Hepatocyte (in vitro differentiated cells): ENCODE data around the gene TSPAN33. TPM values are rescaled to one million over a fixed set of nuclear protein-coding genes. Genes with fewer than 3 reads are reported as not detected.
"Not testable (repeated sequence)": the region's sequence is repeated elsewhere in the genome, so short reads cannot be mapped to it uniquely, and the experiment has no call there.

ENCODE experiments used
- DNase-seq: peaks from one replicate; pipeline ENCODE4 v3.0.0-alpha.2; 2016; ENCODE audit warnings: low spot score
- H2AFZ ChIP-seq: fragments of 200-600 bp; sonication (generic); 2 replicates; pipeline ENCODE4 v1.6.0; 2016; ENCODE audit warnings: antibody characterized with exemption, mild to moderate bottlenecking
- H3K27ac ChIP-seq: fragments of 200-600 bp; sonication (generic); 2 replicates; pipeline ENCODE4 v1.5.1; 2016; ENCODE audit warnings: mild to moderate bottlenecking
- H3K27me3 ChIP-seq: fragments of 200-600 bp; sonication (generic); 2 replicates; pipeline ENCODE4 v1.6.1; 2016
- H3K36me3 ChIP-seq: fragments of 200-600 bp; sonication (generic); replicated peaks from 2 replicates; pipeline ENCODE4 v1.5.1; 2016; ENCODE audit warnings: low read depth; ENCODE audit not compliant: insufficient read depth
- H3K4me1 ChIP-seq: fragments of 200-600 bp; sonication (generic); 2 replicates; pipeline ENCODE4 v1.5.1; 2016; ENCODE audit warnings: mild to moderate bottlenecking, moderate library complexity; ENCODE audit not compliant: insufficient read depth
- H3K4me2 ChIP-seq: fragments of 200-600 bp; sonication (generic); 2 replicates; pipeline ENCODE4 v1.6.0; 2016
- H3K4me3 ChIP-seq: fragments of 200-600 bp; sonication (generic); 2 replicates; pipeline ENCODE4 v1.5.1; 2016; ENCODE audit warnings: mild to moderate bottlenecking
- H3K79me2 ChIP-seq: fragments of 200-600 bp; sonication (generic); 2 replicates; pipeline ENCODE4 v1.6.0; 2017; ENCODE audit warnings: mild to moderate bottlenecking
- H3K9me2 ChIP-seq: fragments of 200-600 bp; sonication (generic); replicated peaks from 2 replicates; pipeline ENCODE4 v1.6.0; 2017; ENCODE audit warnings: mild to moderate bottlenecking; ENCODE audit not compliant: insufficient read depth
- H3K9me3 ChIP-seq: fragments of 200-600 bp; sonication (generic); 2 replicates; pipeline ENCODE4 v1.5.1; 2016; ENCODE audit warnings: low read depth, mild to moderate bottlenecking
- H4K20me1 ChIP-seq: fragments of 200-600 bp; sonication (generic); 2 replicates; pipeline ENCODE4 v1.6.0; 2016; ENCODE audit warnings: mild to moderate bottlenecking; ENCODE audit not compliant: insufficient read depth, poor library complexity, severe bottlenecking
- CTCF ChIP-seq: fragments of 200-600 bp; sonication (generic); IDR thresholded peaks from 2 replicates; pipeline ENCODE4 v1.5.1; 2016; ENCODE audit warnings: antibody characterized with exemption, mild to moderate bottlenecking; ENCODE audit not compliant: poor library complexity
- EZH2 ChIP-seq: fragments of 200-600 bp; sonication (generic); IDR thresholded peaks from 2 replicates; pipeline ENCODE4 v1.6.1; 2016; ENCODE audit warnings: antibody characterized with exemption, mild to moderate bottlenecking, borderline replicate concordance
- EZH2phosphoT487 ChIP-seq: fragments of 200-600 bp; sonication (generic); IDR thresholded peaks from one replicate; pipeline ENCODE4 v1.6.1; 2018; ENCODE audit warnings: antibody characterized with exemption, mild to moderate bottlenecking, low read depth, moderate library complexity; ENCODE audit not compliant: unreplicated experiment, severe bottlenecking
- WGBS: methylation state at CpG from one replicate; pipeline ENCODE4 v1.1.6; 2016; ENCODE audit warnings: low lambda C conversion rate; ENCODE audit errors: missing lambda C conversion rate; 5-methylcytosine and 5-hydroxymethylcytosine counted together
- polyA plus RNA-seq: library from polyadenylated mRNA; unstranded; fragments of >200 nt; fragmentation: Nextera tagmentation; extraction: Ambion mirVana; gene quantifications from 2 replicates; pipeline ENCODE4 v1.2.1, GENCODE V29; 2016
- total RNA-seq: library from RNA; depleted of rRNA; stranded (reverse); fragments of >200 nt; gene quantifications from 2 replicates; pipeline ENCODE4 v1.2.3, GENCODE V29; 2014

Gene TSPAN33
- total and polyA plus RNA-seq, 2 experiments from 2014 or later: 7.8 to 9.6 TPM

DNA sequence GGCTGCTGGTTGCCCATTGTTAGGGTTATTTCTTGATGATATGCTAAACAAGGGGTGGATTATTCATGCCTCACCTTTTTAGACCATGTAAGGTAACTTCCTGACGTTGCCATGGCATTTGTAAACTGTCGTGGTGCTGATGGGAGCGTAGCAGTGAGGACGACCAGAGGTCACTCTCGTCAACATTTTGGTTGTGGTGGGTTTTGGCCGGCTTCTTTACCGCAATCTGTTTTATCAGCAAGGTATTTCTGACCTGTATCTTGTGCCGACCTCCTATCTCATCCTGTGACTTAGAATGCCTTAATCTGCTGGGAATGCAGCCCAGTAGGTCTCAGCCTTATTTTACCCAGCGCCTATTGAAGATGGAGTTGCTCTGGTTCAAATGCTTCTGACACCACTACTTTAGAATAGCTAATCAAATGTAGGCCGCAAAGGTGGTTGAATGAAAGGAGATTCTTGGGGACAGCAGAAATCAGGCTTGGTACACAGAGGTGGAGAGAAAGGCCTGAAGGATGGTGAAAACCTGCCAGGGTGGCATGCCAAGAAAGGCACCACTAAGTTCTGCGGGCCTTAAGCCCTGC is 26.0 kb downstream of the TSPAN33 start:
- H3K79me2 ChIP-seq: no peaks in the 10 kb centered on the region
- H3K4me3 ChIP-seq: no peak overlapping the region
- DNase-seq: no peak
- peak overlapping the region; percentile 89 for H3K27ac ChIP-seq
- peak overlapping the region; percentile 84 for H3K4me2 ChIP-seq
- H3K9me2 ChIP-seq: no peaks in the 10 kb centered on the region
- H2AFZ ChIP-seq: no peak overlapping the region
- WGBS: 75% methylated on average over 11 of the region's 11 CpGs
- no peaks in the 10 kb centered on the region for H3K27me3 ChIP-seq
- TF ChIP-seq EZH2 (no peak), CTCF (no peak), EZH2phosphoT487 (no peak)
- no peaks in the 10 kb centered on the region for H3K9me3 ChIP-seq
- H3K4me1 ChIP-seq: peaks cover 10% of the 10 kb centered on the region
- H3K36me3 ChIP-seq: no peaks in the 10 kb centered on the region
- H4K20me1 ChIP-seq: no peaks in the 10 kb centered on the region

- not testable (repeated sequence) for H3K9me2 ChIP-seq, H2AFZ ChIP-seq, H4K20me1 ChIP-seq, H3K36me3 ChIP-seq, H3K79me2 ChIP-seq, DNase-seq, H3K4me3 ChIP-seq, H3K27ac ChIP-seq, H3K27me3 ChIP-seq, H3K4me2 ChIP-seq, H3K9me3 ChIP-seq
- WGBS: 86% methylated on average over 7 of the region's 7 CpGs
- peaks cover 10% of the 10 kb centered on the region for H3K4me1 ChIP-seq
Observed at GRCh38 chr7:129173861-129174260, 29.4 kb downstream of the TSPAN33 start.

DNA sequence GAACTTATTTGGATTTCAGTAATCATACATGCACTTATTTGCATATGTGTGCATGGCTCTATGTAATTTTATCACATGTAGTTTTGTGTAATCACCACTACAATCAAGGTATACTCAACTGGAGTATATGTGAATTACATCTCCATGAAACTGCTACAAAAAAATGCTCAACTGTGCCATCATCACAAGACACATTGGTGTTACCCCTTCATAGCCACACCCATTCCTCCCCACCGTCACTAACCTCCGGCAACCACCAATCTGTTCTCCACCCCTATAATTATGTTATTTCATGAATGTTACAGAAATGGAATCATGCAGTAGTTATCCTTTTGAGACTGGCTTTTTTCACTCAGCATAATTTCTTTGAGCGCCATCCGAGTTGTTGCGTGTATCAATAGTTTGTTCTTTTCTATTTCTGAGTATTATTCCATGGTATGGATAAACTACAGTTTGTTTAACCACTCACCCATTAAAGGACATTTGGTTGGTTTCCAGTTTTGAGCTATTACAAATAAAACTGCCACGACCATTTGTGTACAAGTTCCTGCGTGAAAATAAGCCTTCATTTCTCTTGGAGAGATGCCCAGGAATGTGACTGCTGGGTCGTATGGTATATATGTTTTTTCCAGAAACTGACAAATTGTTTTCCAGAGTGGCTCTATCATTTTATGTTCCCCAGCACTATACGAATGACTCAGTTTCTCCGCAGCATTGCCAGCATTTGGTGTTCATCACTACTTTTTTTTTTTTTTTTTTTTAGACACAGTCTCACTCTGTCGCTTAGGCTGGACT is 32.6 kb downstream of the TSPAN33 start:
- no peaks in the 10 kb centered on the region for H3K27me3 ChIP-seq
- no peak for DNase-seq

More for the DNA sequence above, 32.6 kb downstream of the TSPAN33 start:
- 68% methylated on average over 11 of the region's 11 CpGs for WGBS
- Histone ChIP-seq H3K27ac (no peak overlapping the region), H3K9me3 (no peaks in the 10 kb centered on the region), H3K9me2 (no peaks in the 10 kb centered on the region), H2AFZ (no peak overlapping the region), H3K36me3 (no peaks in the 10 kb centered on the region), H3K79me2 (no peaks in the 10 kb centered on the region), H4K20me1 (no peaks in the 10 kb centered on the region), H3K4me3 (no peak overlapping the region), H3K4me1 (no peaks in the 10 kb centered on the region), H3K4me2 (no peak overlapping the region)
- TF ChIP-seq EZH2phosphoT487 (no peak), EZH2 (no peak), CTCF (no peak)
